Activated CD4-positive, alpha-beta T cell treated with anti-CD3 and anti-CD28 coated beads, Interleukin-2, amount 50 U/mL, for 1 hour (primary cell): Measurements from ENCODE around the gene C1QTNF7.

ENCODE experiments used
- DNase-seq: peaks from one replicate; pipeline ENCODE4 v3.0.0-alpha.2; 2020

C1QTNF7 gene

DNA sequence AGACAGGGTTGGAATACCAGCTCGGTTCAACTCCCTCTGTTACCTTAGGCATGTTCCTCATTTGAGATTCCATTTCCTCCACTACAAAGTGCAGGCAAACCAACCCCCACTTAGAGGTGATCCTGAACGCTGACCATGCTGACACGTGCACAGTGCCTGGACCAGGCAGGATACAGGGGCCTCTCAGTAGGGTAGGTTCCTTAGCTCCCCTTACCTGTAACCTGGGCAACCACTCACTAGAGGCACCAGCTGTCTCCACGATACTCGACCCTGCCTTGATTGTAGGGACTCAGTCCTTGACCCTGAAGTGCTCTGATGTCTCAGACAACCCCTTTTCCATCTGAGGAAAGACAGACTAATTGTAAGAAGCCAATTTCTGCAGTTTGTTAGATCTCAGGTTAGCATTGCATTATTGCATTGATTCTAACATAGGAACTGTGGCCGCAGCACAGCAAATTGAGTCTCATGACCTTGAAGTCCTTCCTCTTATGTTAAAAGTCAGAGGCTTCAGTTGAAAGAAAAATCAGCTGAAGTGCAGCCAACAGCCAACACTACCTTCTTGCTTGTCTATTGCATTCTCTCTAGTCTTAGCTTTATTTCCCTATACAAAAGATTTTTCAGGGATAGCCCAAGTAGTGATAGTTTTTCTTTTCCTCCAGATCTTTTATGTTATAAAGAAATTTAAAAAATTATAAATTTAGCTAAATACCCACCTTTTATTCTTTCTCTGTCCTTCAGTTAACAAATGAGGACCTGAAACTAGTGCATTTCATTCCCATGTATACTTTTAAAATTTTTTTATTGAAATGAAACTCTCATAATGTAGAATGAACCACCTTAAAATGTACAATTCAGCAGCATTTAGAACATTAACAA, 11.2 kb upstream of the C1QTNF7 start:
- DNase-seq = no peak

- DNase-seq = no peak
These were observed 10.6 kb upstream of the C1QTNF7 start for GRCh38 chr4:15417233-15417660.

DNA sequence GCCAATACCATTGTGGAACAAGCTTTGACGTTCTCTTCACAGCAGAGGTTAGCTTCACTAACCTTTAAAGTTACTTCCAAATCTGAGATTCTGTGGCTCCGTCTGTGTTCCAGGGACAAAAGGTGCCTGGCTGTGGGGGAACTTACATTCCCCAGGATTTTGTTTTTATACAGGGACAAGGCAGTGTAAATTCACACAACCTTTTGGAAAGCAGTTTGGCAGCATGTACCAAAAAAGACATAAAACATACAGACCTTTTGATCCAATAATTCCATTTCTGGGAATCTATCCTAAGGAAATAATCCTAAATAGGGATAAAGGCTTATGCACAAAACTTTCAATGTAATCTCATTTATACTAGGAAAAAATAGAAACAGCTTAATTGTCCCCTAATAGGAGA, 8.9 kb upstream of the C1QTNF7 start:
- DNase-seq = no peak

GRCh38 chr4:15420642-15421041, 7.2 kb upstream of the C1QTNF7 start:
- no peak for DNase-seq

- DNase-seq = no peak
These were observed 4.5 kb upstream of the C1QTNF7 start for GRCh38 chr4:15423285-15423711.

DNA sequence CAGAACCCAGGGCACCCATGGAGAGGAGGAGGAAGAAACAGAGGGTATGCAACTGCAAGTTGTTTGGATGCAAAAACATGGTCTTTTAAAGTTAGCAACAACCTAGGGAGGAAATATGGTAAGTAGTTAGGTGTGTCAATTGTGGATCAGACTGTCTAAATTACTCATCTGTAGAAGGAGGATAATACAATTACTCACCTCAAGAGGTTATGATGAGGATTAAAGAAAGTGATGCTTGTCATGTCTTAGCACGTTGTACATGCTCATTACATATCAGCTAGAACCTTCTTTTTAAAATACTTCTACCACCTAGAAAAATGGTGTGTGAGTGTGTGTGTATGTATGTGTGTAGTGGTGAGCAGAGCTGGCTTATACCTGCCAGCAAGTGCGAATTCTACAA, 2.3 kb upstream of the C1QTNF7 start:
- DNase-seq = no peak

DNA sequence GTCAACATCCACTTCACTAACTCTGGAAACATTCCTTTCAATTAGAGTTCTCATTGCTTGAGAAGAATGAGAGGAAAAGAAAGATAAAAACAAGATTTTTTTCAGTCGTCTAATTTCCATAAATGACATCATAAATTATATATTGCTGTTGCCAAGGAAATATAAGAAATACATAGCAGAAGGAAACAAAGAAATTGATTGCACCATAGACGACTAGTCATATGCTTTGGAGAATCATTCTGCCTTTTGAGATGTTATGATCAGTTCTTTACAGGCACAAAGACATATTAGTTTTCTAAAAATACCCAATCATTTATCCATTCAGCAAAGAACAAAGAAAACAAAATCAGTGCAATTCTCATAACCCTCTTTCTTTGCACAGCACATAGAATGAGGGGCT, 672 bp upstream of the C1QTNF7 start:
- DNase-seq = no peak

DNA sequence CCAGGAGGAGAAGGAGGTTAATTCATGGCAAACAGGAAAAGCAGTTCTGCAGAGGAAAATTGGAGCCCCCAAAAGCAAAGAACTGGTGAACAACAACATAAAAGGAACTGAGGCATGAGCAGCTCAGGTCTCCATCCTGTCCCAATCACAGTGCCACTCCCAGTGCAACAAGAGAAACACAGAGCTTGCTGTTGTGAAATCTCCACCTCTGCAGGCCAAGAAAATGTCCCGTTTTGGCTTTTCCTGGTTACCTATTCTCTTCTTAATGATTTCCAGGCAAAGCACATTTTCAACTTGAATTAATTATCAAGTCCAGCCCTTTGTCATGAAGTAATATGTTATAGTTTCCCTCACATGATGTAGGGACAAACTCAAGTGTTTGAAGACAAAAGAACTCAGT, 778 bp downstream of the C1QTNF7 start:
- no peak for DNase-seq

DNA sequence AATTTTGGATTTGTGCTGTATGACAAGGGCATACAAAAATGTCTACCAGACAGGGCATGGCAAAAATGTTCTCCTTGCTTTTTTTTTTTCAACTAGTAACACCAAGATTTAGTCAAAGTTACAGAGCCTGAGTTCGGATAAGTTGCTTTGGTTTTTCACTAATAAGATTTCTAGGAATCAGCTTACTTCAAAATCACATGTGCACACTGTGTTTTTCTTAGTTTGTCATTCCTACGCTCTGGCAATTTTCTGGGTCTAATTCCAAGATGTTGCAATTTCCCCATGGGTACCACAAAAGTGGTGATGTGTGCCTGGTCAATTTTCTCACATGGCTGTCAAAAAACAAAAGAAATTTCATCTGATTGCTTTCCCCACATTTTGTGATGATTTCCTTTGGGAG, 6.3 kb downstream of the C1QTNF7 start:
- DNase-seq = no peak

DNA sequence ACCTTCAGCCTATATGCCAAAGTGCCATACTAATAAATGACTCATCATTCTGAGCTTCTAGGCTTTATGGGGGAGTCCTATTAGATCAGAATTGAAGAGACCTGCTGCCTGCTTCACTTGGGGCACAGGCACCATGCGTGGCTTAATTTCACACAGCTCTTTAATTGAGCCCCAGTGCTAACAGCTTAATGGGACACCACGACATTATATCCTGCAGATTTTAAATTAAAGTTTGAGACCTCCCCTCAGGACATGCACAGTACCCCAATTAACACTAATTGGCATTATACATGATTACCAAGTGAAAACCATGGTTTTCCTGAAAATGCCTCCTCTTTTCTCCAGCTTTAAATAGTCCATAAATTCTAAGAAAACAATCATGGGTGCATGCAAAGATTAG, 6.8 kb downstream of the C1QTNF7 start:
- DNase-seq = no peak

DNA sequence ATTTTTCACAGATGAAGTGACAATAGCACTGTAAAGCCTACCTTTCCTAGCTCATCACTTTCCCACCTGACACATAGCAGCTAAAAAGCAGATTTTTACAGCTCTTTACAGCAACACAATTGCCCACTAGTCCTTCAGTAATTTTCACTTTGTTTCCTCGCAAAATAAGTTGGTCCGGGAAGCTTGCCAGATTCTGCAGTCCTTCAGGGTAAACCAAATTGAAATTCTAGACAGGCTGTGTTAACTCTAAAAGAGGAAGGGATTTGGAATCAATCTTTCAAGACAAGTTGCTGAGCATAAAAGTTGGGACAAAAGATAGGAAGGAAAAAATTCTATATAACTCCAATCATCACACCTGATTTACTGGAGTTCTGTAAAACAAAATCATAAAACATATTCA, 8.7 kb downstream of the C1QTNF7 start:
- DNase-seq = no peak

- no peak for DNase-seq
These were observed 11.2 kb downstream of the C1QTNF7 start for GRCh38 chr4:15438939-15439524.

GRCh38 chr4:15443371-15444160, 15.7 kb downstream of the C1QTNF7 start:
- DNase-seq = no peak

GRCh38 chr4:15444276-15444675, 16.4 kb downstream of the C1QTNF7 start:
- DNase-seq = no peak

DNA sequence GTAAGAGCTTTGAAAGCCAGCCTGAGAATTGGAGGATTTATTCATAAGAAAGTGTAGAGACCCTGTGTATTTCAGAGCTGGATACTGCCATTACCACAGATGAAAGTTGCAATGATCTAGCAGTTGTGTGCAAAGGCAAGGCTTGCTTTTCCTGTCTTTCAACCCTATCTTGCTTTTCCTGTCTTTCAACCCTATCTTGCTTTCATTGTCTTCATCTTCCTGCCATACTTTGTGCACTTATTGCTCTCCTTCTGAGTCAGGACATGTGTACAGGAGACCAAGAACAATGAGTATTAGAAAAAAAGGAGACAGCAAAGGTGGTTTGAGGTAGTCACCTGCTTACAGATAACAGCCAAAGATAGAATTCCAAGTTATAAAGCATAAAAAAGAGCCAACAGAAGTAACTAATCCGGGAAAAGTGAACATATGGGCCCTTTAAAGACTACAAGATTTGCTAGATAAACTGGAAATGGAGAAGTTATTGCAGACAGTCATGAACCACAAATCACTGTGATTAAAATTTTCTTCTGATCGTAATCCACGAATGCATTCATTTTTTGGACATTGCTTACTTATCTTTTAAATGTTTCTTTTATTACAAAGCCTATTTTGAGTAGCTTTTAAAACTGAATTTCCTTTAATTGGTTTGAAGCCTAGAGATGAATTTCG, 17.2 kb downstream of the C1QTNF7 start:
- DNase-seq = no peak

DNA sequence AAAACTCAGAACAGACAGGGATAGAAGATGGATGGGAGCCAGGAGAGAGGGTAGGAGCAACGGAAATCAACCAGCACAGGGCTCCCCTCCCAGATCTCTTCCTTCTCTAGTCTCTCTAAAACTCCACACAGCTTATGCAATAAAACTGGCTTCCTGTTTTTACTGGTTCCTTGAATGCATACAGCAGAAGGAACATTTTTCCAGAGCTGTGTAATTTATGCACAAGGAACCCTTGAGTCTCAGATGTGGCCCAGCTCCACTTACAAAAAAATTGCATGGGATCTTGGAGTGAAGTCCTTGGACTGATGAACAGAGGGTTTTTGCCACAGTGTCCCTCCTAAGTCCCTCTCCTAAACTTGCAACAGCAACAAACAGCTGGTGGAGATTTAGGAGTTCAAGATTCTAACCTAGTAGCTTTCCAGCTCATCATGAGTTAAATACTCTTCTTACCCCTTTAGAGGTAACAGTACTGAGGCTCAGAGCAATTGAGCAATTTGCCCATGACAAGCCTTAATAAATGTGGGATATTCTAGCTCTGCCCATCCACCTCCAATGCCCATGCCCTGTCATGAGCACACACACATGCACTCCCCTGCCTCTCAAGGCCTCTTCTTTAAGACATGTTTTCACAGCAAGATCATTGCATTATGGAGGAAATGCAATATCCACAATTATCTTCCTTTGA, 23.5 kb downstream of the C1QTNF7 start:
- no peak for DNase-seq

- no peak for DNase-seq
These were observed 24.3 kb downstream of the C1QTNF7 start for GRCh38 chr4:15451866-15452765.

GRCh38 chr4:15455290-15455689, 27.5 kb downstream of the C1QTNF7 start:
- no peak for DNase-seq

GRCh38 chr4:15457406-15458201, 29.8 kb downstream of the C1QTNF7 start:
- no peak for DNase-seq

DNA sequence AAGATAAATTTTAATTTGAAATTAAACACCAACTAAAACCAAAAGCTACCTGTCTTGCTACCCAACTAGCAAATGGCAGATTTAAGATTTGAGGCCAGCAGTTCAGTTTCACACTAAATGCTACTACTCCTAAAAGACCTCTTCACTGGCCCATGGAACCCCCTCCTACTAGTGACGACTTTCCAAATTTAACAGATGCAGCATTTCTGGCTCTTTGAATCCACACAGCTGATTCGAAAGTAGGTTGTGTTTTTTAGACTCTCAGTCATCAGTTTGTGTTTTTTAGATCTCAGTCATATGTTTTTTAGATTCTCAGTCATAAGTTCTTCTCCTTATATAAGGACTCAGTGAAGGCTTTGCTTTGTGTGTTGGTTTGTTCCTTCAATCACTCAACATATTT, 30.8 kb downstream of the C1QTNF7 start:
- no peak for DNase-seq

DNA sequence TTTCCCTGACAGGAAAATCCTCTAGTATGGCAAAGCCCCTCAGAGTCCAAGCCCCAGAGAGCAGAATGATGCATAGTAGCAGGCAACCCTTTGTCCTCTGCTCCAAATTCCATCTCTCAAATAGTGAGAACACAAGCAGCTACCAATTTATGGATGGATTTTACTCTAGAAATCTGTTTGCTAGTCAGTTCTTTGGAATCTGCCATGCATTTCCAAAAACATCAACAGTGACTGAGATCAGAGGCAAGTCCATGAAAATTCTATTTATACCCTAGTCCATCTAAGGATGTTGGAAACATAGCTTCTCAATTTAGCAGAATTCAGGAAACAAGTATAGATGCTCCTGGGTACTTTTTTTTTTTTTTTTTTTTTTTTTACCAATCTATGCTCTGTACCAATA, 31.9 kb downstream of the C1QTNF7 start:
- DNase-seq = no peak
